A673 (cell line): Measurements from ENCODE around the gene GABRP. TPM values are rescaled to one million over a fixed set of nuclear protein-coding genes. Genes with fewer than 3 reads are reported as not detected.
A peak's percentile ranks its signal among the peaks of the same experiment; 100 is the strongest.

Experiments used
- BruUV-seq: library from RNA; stranded (reverse); fragments of 400-500 nt; replicated peaks from 2 replicates; lab custom pipeline; 2021; lab: Mats Ljungman, UMichigan
- CTCF ChIA-PET: fragments of 300-600 bp; sonication (Branson Sonifier 250); formaldehyde crosslinking; loops from one replicate; lab custom pipeline; 2022; ENCODE audit warnings: antibody characterized with exemption; lab: Charles Lee
- POLR2A ChIA-PET: fragments of 300-600 bp; sonication (Branson Sonifier 250); formaldehyde crosslinking; loops from one replicate; lab custom pipeline; 2022; ENCODE audit warnings: antibody characterized with exemption; ENCODE audit not compliant: low non-redundant PET; lab: Charles Lee
- DNase-seq: peaks from one replicate; pipeline ENCODE4 v3.0.0-alpha.2; 2015; ENCODE audit warnings: low spot score
- H3K27ac ChIP-seq: fragments of 200-600 bp; sonication (generic); 2 replicates; pipeline ENCODE4 v1.5.1; 2016; ENCODE audit warnings: mixed run types, low read depth, mild to moderate bottlenecking, mixed read lengths, antibody characterized with exemption, low read length; ENCODE audit not compliant: poor library complexity, severe bottlenecking
- H3K27me3 ChIP-seq: fragments of 200-600 bp; sonication (generic); replicated peaks from 2 replicates; pipeline ENCODE4 v1.6.1; 2017; ENCODE audit warnings: mixed run types, low read depth, mild to moderate bottlenecking, mixed read lengths, antibody characterized with exemption, low read length; ENCODE audit not compliant: insufficient read depth, poor library complexity
- H3K36me3 ChIP-seq: fragments of 200-600 bp; sonication (generic); 2 replicates; pipeline ENCODE4 v1.6.1; 2016; ENCODE audit warnings: mixed run types, mild to moderate bottlenecking, mixed read lengths, antibody characterized with exemption, low read length; ENCODE audit not compliant: insufficient read depth, poor library complexity, severe bottlenecking
- H3K4me1 ChIP-seq: fragments of 200-600 bp; sonication (generic); 2 replicates; pipeline ENCODE4 v1.6.1; 2017; ENCODE audit warnings: mixed run types, mild to moderate bottlenecking, mixed read lengths, antibody characterized with exemption, low read length; ENCODE audit not compliant: insufficient read depth, poor library complexity, severe bottlenecking
- H3K4me3 ChIP-seq: fragments of 200-600 bp; sonication (generic); 2 replicates; pipeline ENCODE4 v1.5.1; 2016; ENCODE audit warnings: low read depth, mixed run types, mild to moderate bottlenecking, mixed read lengths, low read length; ENCODE audit not compliant: poor library complexity, severe bottlenecking
- H3K9me3 ChIP-seq: fragments of 200-600 bp; sonication (generic); 2 replicates; pipeline ENCODE4 v1.6.1; 2016; ENCODE audit warnings: mixed run types, low read depth, mild to moderate bottlenecking, mixed read lengths, antibody characterized with exemption, low read length; ENCODE audit not compliant: poor library complexity, severe bottlenecking
- EZH2 ChIP-seq: fragments of 200-600 bp; sonication (generic); IDR thresholded peaks from 2 replicates; pipeline ENCODE4 v1.6.1; 2017; ENCODE audit warnings: borderline replicate concordance, low read depth, mild to moderate bottlenecking, mixed read lengths, antibody characterized with exemption, low read length; ENCODE audit not compliant: poor library complexity, severe bottlenecking
- intact Hi-C: fragments of 100-400 bp; cut with micrococcal nuclease; formaldehyde crosslinking; loops from one replicate; pipeline ENCODE4 v1.10.0; 2022; ENCODE audit not compliant: unreplicated experiment
- total RNA-seq: library from RNA; stranded (reverse); gene quantifications from 2 replicates; pipeline ENCODE4 v1.2.3, GENCODE V29; 2021
- TF ChIP-seq, protein P1 (sequence below): fragments of 300-800, 200-600 bp; sonication (generic); conservative IDR thresholded peaks from 2 replicates; pipeline ENCODE4 v1.5.1; 2017; ENCODE audit warnings: low read depth, mild to moderate bottlenecking, antibody characterized with exemption, low read length, moderate library complexity, mixed read lengths

The GABRP gene
- total RNA-seq, 1 experiment from 2014 or later = 0.09 TPM

DNA sequence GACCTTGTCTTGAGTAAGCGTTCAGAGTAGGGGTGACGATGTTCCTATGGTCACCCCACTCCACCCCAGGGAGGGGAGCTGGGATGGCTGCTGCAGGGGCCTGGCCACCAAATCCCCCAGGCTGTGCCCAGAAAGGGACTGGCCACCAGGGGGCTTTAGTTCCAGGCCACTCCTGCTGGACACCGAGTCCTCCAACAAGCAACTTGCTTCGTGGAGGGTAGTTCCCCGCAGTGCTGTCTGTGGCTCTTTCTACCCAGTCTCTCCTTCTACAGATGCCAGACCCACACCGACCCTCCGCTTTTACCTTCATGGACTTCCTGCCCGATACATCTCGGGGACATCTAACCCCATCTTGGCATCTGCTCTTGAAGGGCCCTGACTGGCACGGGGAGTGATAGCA lies 35.7 kb upstream of the GABRP start:
- TF ChIP-seq EZH2 = no peak
- TF ChIP-seq, protein P1, sequence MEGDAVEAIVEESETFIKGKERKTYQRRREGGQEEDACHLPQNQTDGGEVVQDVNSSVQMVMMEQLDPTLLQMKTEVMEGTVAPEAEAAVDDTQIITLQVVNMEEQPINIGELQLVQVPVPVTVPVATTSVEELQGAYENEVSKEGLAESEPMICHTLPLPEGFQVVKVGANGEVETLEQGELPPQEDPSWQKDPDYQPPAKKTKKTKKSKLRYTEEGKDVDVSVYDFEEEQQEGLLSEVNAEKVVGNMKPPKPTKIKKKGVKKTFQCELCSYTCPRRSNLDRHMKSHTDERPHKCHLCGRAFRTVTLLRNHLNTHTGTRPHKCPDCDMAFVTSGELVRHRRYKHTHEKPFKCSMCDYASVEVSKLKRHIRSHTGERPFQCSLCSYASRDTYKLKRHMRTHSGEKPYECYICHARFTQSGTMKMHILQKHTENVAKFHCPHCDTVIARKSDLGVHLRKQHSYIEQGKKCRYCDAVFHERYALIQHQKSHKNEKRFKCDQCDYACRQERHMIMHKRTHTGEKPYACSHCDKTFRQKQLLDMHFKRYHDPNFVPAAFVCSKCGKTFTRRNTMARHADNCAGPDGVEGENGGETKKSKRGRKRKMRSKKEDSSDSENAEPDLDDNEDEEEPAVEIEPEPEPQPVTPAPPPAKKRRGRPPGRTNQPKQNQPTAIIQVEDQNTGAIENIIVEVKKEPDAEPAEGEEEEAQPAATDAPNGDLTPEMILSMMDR = peak; percentile 30; the same call in 1 of the 2 replicates
- Histone ChIP-seq H3K4me3 (no peak overlapping the region), H3K36me3 (no peaks in the 10 kb centered on the region), H3K27me3 (peaks cover 24% of the 10 kb centered on the region), H3K4me1 (no peaks in the 10 kb centered on the region), H3K9me3 (no peaks in the 10 kb centered on the region), H3K27ac (no peak overlapping the region)
- ChIA-PET CTCF (no interaction called here), POLR2A (no interaction called here)
- BruUV-seq = no TSS peak
- intact Hi-C loops = loop anchor here (10.0 kb wide), 1 partner anchor 417 kb away; no protein-coding TSS in a partner anchor
- no peak for DNase-seq

GRCh38 chr5:170748951-170749471 lies 34.5 kb upstream of the GABRP start:
- ChIA-PET POLR2A (no interaction called here), CTCF (no interaction called here)
- Histone ChIP-seq H3K36me3 (no peaks in the 10 kb centered on the region), H3K27me3 (peaks cover 21% of the 10 kb centered on the region), H3K9me3 (no peaks in the 10 kb centered on the region), H3K4me3 (no peak overlapping the region), H3K4me1 (no peaks in the 10 kb centered on the region), H3K27ac (no peak overlapping the region)
- DNase-seq = no peak
- no TSS peak for BruUV-seq
- intact Hi-C loops = loop anchor here (10.0 kb wide), 1 partner anchor 416 kb away; no protein-coding TSS in a partner anchor
- TF ChIP-seq, protein P1 = no peak
- no peak for TF ChIP-seq EZH2

DNA sequence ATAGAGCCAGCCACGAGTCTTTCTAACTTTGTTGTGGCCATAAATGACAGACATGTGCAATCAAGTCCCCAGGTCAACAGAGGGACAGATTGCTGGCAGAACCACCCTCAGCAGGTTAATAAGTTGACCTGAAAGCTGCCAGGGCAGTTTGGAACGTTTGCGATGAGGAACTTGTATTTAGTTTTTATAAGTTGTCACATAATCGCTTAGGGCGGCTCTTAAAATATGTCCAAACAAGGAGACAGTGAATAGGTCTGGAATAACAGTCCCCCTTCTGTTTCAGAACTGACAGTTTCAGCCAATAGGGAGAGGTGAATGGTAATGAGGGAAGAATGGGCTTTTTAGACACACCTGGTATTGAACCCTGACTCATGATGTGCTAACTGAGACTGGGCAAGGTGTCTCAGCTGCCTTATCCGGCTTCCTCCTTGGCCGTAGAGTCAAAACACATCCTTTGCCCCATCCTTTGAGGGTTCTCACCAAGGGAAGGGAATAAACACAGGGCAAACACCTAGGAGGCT lies 33.6 kb upstream of the GABRP start:
- H3K27ac ChIP-seq = no peak overlapping the region
- POLR2A ChIA-PET = no interaction called here
- no peaks in the 10 kb centered on the region for H3K9me3 ChIP-seq
- H3K4me3 ChIP-seq = no peak overlapping the region
- no TSS peak for BruUV-seq
- H3K4me1 ChIP-seq = no peaks in the 10 kb centered on the region
- intact Hi-C loops = loop anchor here (10.0 kb wide), 1 partner anchor 415 kb away; no protein-coding TSS in a partner anchor
- peaks cover 20% of the 10 kb centered on the region for H3K27me3 ChIP-seq
- TF ChIP-seq, protein P1 = no peak
- TF ChIP-seq EZH2 = no peak
- no peak for DNase-seq
- H3K36me3 ChIP-seq = no peaks in the 10 kb centered on the region
- CTCF ChIA-PET = no interaction called here
